T-helper 1 cell treated with Interleukin-12 subunit alpha and Interleukin-12 subunit beta and Interleukin-4 antibody, amounts not matched to agents 30 ng/mL and 1 ng/mL, for 36 hours (primary cell): ENCODE results near the gene CEP192. TPM values are rescaled to one million over a fixed set of nuclear protein-coding genes. Genes with fewer than 3 reads are reported as not detected.
"Not testable (repeated sequence)": the region's sequence is repeated elsewhere in the genome, so short reads cannot be mapped to it uniquely, and the experiment has no call there.

ENCODE experiments used
- intact Hi-C: fragments of 100-400 bp; cut with micrococcal nuclease; formaldehyde crosslinking; loops from one replicate; pipeline ENCODE4 v1.15.1; 2024
- total RNA-seq: library from RNA; stranded (reverse); gene quantifications from 2 replicates; pipeline ENCODE4 v1.2.3, GENCODE V29; 2022

CEP192 gene
- total RNA-seq, 1 donor from 2014 or later, result 46.8 TPM

DNA sequence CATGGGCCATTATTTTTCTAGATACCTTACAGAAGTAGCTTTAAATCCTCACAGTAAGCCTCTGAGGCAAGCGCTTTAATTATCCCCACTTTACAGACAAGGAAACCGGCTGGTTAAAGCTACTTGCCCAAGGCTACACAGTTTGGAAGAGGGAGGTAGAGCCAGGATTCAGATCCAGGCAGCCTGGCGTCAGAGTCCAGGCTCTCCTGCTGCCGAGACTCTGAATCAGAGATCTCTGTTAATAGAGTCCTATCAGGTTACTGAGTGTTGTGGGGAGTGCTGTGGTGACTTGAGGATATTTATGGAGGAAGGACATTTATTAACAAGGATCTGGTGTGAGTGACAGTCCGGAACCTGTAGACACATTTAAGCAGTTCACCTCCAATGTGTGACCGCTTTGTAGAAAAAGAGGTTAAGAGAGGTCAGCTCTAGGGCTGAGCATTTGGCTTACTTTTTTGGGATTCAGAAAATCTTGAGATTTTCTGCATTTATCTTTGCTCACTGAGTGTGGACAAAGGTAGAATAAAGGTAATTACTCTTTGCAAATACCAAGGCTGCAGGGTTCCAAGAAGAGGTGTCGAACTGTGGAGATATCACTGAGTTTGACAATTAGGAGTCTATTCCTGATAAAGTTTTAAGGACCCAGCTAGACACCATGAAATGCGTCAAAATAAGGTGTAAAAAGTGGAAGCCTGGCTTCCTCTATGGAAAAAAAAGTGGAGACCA, 1.6 kb upstream of the CEP192 start:
- intact Hi-C loops, result loop anchor here (2.0 to 5.0 kb wide), 7 partner anchors 168 to 1082 kb away; partner anchors contain the start of genes CEP76, FAM210A, IMPA2 and MPPE1

DNA sequence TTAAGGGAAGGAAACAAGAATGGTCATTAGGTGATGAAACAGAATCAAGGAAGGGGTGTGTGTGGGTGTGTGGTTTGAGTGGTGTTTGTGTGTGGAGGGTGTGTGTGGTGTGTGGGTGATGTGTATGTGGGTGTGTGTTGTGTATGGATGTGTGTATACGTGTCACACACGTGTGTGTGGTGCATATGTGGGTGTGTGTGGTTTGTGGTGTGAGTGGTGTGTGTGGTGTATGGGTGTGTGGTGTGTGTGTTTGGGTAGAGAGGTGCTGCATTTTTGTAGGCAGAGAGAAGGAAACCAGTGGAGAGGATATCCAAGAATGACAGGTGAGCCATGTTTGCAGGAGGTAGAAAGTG, 1.1 kb upstream of the CEP192 start:
- intact Hi-C loops, result loop anchor here (2.0 to 5.0 kb wide), 7 partner anchors 167 to 1083 kb away; partner anchors contain the start of genes CEP76, FAM210A, IMPA2 and MPPE1

DNA sequence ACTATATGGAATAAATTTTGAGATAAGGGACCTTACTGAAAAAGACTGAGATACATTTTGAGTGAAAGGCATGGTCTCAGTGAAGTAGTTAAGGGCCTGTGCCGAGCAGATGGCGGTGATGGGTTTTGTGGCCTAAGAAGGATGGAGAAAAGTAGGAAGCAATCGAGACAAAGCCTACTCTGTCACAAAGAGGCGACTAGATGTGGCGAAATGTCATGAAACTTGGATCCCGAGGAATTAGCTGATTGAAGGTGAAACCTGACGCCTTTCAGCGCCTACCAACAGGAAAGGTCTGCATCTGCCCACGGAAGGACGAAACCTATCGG, 558 bp upstream of the CEP192 start:
- intact Hi-C loops, result loop anchor here (2.0 to 5.0 kb wide), 7 partner anchors 167 to 1083 kb away; partner anchors contain the start of genes CEP76, FAM210A, IMPA2 and MPPE1

DNA sequence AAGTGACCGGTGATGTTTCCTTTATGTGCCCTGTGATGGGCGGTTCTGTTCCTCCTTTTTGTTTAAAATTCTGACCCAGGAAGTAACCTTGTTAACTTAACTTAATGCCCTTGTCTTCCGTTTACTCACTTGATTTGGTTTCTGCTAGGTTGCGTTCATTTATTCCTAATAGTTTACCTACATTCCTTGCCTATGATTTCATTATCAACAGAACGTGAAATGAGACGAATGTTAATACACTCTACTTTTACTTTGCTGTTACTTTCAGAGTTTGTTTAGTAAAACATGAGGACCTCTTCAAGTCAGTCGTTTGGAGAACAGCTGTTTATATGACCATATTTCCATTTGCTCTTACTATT, 638 bp downstream of the CEP192 start:
- intact Hi-C loops, result loop anchor here (1.0 to 5.0 kb wide), 14 partner anchors 9 to 1084 kb away; partner anchors contain the start of genes AFG3L2, CEP76, FAM210A and IMPA2

DNA sequence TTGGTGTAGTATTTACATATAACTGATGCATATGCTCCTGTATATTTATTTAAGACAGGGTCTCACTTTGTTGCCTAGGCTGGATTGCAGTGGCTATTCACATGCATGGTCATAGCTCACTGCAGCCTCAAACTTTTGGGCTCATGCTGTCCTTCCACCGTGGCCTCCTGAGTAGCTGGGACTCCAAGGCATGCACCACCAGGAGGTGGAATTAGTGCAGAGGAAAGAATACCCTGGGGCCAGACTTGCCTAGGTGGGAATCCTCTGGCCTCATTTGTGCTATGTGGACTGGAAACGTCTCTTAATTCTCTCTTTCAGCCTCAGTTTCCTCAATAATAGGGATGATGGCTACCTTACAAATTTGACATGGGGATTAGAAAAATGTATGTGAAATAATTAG, 2.3 kb downstream of the CEP192 start:
- intact Hi-C loops, result loop anchor here (2.0 to 5.0 kb wide), 5 partner anchors 164 to 1086 kb away; partner anchors contain the start of gene MPPE1

DNA sequence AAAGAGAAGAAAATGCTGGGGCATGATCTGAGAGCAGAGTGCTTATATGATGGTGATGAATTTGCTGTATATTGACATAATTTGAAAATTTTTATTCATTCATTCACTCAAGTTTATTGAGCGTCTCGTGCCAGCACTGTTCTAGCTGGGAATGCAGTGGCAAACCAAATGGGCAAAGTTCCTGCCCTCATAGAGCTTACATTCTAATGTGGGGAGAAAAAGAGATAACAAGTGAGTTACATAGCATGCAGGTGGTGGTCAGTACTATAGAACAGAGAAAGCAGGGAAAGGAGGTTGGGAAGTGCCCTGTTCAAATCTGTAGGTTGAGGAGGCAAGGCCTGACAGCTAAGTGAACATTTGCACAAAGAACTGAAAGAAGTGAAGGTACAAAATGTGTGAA, 4.3 kb downstream of the CEP192 start:
- intact Hi-C loops, result no loop called here

DNA sequence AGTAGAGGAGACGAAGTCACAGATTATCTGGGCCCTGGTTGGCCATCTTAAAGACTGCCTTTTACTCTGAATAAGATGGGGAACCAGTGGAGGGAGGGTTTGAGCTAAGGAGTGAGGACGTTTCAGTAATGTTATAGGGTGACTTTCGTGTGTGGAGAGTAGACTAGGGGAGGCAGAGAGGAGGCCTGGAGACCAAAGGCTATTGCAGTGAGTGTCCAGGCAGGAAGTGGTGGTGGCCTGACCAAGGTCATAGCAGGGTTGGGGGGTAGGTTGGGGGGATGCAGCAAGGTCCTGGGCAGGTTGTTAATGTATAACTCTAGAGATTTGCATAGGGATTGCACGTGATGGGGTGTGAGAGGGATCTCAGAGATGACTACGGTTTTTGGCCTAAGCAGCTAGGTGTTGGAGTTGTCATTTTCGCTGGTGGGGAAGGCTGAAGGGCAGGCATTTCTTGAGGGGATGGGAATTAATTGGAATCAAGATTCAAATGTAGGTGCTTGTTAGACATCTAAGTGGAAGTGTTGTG, 4.9 kb downstream of the CEP192 start:
- intact Hi-C loops, result no loop called here

DNA sequence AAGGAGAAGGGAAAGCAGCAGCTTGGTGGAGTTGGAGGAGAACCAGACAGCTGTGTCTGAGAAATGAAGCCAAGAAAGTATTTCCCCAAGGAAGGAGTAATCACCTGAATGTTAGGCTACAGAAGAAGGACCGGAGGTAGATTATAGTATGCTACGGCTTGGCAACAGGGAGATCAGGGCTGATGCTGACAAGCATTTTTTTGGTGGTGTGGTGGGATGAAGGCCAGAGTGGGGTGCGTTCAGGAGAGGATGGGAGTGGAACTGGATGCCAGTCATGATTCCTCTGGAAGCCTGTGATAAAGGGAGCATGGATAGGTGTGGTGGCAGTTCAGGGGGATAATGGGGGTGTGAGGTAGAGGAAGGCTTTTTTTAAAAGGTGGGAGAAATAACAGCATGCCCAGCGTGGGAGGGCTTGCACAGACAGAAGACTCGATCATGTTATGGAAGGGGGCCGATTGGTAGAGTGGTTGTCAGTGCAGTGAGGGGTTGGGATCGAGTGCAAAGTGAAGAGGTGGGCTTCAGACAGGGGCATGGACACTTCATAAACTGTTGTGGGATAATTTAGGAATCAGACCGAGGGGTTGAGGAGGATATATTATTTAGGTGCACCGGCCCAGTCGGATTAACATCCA, 5.6 kb downstream of the CEP192 start:
- intact Hi-C loops, result no loop called here

DNA sequence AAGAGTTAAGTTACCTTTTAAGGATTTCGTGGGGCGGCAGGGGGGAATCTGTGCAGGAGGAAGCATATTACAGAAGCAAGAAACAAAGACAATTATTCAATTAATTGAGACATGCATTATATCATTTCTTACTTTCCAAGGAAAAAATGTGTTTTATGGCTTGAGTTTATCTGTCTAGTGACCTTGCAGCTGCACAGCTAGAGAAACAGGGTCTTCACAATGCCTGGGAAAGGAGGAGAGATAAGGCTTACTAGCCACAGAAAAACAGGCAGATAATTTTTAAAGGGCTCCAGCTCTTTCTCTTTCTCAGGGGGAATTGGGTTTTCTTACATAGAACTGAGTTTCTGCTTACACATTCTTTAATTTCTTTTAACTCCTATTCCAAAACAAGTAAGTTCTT, 6.2 kb downstream of the CEP192 start:
- intact Hi-C loops, result not testable (repeated sequence)

DNA sequence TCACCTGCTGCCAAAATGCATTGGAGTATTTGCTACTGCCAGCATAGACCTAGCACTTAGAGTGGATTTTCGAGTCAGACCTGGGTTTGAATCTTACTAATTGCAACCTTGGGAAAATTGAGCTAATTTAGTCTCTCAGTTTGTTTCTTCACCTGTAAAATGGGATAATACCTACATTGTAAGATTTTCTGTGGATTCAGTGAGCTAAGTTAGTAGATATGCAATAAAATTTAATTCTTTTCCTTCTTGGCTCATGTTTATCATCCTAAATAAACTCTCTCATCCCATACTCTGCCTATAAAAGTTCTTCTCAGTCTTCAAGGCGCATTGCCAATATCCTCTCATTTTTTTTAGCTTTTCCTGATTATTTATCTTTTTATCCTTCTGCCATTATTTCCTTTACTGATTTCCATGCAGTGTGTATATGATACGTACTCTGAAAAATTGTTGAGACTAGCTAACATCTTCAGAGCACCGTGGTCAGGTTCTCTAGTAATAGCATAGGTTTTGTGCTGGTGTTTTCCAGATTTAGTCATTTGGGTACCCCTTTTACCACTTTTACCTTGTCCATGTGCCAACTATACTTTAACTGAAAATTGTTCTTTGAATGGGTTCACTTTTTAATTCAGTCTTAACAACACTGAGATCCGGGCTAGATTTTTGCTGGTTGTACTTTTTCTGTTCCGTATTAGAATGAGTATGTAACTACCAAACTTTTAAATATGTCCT, 7.3 kb downstream of the CEP192 start:
- intact Hi-C loops, result no loop called here

DNA sequence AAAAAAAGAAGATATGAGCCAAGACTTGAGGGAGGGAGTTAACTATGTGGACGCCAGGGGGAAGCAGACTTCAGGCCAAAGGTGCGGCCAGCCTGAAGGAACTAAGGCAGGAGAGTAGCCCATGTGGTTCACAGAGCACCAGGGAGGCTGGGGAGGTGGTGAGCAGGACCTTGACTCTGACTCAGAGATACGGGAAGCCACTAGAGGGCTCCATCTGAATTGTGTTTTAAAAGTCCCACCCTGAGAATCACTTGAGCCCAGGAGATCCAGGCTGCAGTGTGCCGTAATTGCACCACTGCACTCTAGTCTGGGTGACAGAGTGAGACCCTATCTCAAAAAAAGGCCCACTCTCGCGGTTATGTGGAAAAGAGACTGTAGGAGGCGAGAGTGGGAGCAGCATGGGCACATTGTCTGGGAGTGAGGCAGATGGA, 12.3 kb downstream of the CEP192 start:
- intact Hi-C loops, result loop anchor here (1.0 kb wide), 1 partner anchor 156 kb away; no protein-coding TSS in a partner anchor

DNA sequence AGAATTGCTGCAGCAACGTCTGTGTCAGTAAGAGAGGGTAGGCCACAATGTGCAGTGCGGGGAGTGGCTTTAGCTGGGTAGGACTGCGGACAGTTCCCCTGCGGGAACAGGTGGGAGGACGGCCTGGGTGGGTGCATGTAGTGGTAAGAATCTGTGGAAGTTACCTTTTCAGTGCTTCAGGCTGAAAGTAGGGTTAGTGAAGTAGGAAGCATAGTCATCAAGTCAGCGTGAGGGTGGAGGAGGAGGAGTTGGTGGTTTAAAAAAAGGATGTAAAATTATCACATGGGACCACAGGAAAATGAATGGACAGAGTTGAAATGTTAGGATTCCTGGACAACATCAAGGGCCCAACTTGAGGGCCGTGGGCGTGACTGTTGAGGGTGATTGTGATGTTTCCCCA, 13.2 kb downstream of the CEP192 start:
- intact Hi-C loops, result no loop called here

DNA sequence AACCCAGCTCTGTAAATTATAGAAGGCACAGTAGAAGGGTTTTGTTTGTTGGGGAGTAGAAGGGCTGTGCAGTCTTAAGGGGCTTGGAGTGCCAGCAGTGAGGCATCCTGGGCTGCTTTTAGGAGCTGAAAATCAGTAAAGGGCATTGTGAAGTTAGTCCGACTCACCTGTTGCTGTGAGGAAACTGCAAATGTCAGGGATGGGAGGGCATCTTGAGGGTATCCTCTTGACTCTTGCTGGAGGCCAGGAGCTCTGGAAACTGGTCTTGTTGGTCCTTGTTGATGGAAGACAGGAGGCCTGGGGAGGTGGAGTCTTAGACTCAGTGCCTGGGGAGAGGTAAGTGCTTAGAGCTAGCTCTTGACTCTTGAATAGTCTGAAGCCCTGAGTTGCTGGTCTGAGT, 14.1 kb downstream of the CEP192 start:
- intact Hi-C loops, result no loop called here

DNA sequence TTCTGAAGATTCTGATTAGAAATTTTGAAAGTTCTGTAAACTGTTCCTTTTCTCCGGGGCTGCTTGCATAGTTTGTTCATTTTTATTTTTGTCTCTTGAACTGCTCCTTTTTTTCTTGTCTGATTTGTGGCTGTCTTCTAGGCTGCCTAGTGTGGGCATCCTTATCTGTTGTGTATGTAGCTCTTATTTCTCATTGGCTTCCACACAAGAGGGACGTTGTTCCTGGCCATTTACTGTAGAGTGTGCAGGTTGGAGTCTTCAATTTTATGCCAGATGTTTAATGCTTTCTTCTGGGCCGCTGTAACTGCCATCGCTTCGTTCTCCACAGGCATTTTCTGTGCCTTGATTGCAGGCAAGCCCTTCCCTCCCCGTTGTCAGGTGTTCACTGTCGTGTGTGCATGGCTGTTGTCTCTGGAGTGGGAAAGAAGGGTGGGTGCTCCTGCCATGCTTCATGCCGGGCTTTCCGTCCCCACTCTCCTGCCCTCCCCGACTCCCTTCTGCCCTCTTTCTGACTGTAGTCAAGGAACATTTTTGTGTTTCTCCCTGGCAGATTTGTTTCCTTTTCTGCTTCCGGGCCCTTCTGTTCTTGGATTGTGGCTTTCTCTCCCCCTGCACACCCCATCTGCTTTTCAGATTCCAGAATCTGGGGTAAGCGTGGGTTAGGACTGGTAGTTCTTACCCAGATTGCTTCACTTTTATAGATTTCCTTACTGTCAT, 15.5 kb downstream of the CEP192 start:
- intact Hi-C loops, result no loop called here

DNA sequence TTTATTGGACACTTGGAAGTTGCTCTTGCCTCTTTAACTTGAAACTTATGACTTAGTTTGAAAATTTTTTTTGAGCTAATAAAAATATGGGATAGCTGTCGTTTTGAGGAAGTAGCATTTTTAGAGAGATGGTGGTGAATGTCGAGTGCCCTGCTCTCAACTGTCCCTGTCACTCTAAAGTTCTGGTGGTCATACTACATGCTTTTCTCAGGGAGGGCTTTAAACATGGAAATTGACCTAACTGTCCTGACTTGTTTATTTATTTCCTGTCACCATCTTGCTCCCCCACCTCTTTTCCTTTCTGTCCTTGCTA, 16.0 kb downstream of the CEP192 start:
- intact Hi-C loops, result no loop called here

DNA sequence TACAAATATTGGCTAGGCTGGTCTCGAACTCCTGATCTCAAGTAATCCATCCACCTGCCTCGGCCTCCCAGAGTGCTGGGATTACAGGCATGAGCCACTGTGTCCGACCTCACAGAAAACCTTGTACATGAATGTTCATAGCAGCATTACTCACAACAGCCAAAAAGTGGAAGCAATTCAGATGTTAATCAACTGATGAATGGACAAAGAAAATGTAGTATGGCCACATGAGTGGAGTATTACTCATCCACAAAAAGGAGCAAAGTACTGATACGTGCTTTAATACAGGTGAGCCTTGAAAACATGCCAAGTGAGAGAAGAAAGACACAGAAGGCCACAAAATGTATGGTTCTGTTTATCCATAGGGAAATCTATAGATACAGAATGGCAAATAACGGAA, 20.6 kb downstream of the CEP192 start:
- intact Hi-C loops, result no loop called here

DNA sequence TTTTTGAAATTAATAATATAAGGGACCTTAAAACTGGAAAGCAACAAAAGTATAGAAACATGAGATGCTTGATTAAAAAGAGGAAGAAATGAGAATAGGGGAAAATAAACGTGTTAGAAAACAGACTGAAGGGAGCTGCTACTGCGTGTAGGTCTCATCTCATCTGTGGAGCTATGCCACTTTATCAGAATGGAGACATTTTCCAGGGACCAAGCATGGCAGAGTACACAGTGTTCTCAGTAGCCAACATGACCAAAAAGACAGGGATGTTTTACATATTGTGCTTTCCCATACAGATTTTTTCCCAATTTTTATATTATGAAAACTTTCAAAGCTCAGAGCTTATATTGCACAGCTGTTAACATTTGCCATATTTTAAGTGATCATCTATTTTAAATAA, 23.1 kb downstream of the CEP192 start:
- intact Hi-C loops, result no loop called here

DNA sequence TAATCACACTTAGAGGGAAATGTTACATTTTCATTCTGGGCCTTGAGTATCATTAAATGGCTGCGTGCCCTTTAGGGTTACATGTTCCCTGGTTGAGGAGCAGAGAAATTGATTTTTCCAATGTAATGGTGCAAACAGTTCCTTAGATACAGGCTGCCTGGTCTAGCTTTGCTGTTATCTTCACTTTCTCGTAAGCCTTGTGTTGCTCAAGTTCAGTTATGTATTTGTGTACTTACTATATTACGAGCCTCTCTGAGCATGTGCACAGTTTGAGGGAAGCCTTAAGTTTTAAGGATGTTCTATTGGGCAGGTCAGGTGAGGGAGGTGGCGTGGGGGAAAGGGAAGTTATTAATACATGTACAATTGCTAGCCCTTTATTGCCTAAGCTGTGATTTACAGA, 23.7 kb downstream of the CEP192 start:
- intact Hi-C loops, result no loop called here

DNA sequence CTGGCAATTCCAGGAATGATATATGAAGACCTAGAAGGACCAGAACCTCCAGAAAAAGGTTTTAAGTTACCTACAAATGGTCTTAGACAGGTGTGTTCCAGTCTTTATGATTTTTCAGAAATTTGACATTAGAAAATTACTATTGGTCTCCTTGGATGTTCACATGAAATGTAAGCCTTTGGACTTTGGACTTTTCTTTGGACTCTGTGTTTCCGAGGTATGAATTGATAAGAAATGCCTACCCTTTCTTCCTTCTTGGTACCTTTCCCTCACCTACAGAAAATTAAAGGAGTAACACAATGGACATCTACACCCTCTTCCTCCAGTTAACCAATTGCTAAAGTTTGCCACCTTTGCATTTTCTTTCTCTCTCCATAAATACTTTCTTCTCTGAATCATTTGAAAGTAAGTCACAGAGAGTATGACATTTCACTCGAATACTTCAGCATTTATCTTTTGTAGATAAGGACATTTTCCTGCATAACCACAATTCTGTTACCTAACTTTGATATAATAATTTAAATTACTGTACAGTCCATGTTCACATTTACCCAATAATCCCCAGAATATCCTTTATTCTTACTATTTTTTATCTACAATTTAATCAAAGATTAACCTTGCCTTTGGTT, 26.2 kb downstream of the CEP192 start:
- intact Hi-C loops, result no loop called here

DNA sequence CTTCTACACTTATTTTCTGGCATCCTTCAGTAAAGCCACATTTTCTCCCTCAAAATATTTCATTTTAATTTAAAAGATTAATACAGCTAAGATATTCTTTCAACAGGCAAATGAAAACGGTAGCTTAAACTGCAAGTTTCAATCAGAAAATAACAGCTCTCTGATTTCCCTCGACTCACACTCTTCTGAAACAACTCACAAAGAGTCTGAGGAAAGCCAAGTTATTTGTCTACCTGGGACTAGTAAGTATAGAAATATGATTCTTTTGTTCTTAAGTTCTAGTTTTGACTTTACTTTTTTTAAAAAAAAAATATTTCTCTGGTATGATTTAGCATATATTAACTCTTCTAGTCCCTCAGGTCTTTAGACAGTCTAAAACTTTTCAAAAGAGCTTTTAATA, 27.2 kb downstream of the CEP192 start:
- intact Hi-C loops, result no loop called here

DNA sequence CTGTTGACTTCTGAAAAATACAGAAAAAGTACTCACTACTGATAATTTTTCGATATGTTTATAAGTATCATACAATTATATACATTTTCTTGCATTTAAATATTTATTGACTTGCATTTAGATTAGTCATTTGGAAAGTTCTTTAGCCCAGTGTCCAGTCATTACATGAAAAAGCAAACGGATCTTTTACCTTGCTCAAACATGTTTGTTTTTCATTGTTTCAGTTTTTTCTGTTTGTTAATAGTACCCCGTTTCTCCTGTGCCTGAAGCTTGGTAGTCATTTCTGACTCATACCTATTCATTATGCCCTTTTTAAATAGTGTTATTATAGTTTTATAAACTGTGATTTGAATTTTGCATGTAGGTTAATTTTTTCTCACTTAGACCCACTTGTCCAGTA, 28.1 kb downstream of the CEP192 start:
- intact Hi-C loops, result no loop called here
